Activated CD4-positive, alpha-beta memory T cell treated with anti-CD3 and anti-CD28 coated beads for 36 hours (primary cell): ENCODE measurements around the gene CATSPERD. TPM values are rescaled to one million over a fixed set of nuclear protein-coding genes. Genes with fewer than 3 reads are reported as not detected.
"Not testable (repeated sequence)": the region's sequence is repeated elsewhere in the genome, so short reads cannot be mapped to it uniquely, and the experiment has no call there.

Source experiments
- CTCF ChIA-PET: fragments of 350-600 bp; sonication (Branson Sonifier 250); formaldehyde crosslinking; loops from one replicate; lab custom pipeline; 2021; ENCODE audit warnings: antibody characterized with exemption, inconsistent platforms; lab: Charles Lee
- POLR2A ChIA-PET: fragments of 350-600 bp; sonication (Branson Sonifier 250); formaldehyde crosslinking; loops from one replicate; lab custom pipeline; 2021; ENCODE audit warnings: antibody characterized with exemption; lab: Charles Lee
- DNase-seq: peaks from one replicate; pipeline ENCODE4 v3.0.0-alpha.2; 2020
- H3K27ac Mint-ChIP-seq: one replicate; pipeline ENCODE4 v1.8.0; 2021; ENCODE audit warnings: mixed read lengths
- H3K27me3 Mint-ChIP-seq: one replicate; pipeline ENCODE4 v1.8.0; 2021; ENCODE audit warnings: mixed read lengths
- H3K36me3 Mint-ChIP-seq: one replicate; pipeline ENCODE4 v1.8.0; 2021; ENCODE audit warnings: mixed read lengths
- H3K4me1 Mint-ChIP-seq: one replicate; pipeline ENCODE4 v1.8.0; 2021; ENCODE audit warnings: low read depth, mixed read lengths
- H3K4me3 Mint-ChIP-seq: one replicate; pipeline ENCODE4 v1.8.0; 2021; ENCODE audit warnings: mild to moderate bottlenecking, mixed read lengths
- H3K9me3 Mint-ChIP-seq: one replicate; pipeline ENCODE4 v1.8.0; 2021; ENCODE audit warnings: mixed read lengths
- intact Hi-C: fragments of 100-400 bp; cut with micrococcal nuclease; formaldehyde crosslinking; loops from one replicate; pipeline ENCODE4 v1.15.1; 2023
- total RNA-seq, 2 experiments: library from RNA; stranded (reverse); gene quantifications; one replicate each; pipeline ENCODE4 v1.2.3, GENCODE V29; 2021

Gene CATSPERD
- total RNA-seq, 2 experiments from 2014 or later = not detected

DNA sequence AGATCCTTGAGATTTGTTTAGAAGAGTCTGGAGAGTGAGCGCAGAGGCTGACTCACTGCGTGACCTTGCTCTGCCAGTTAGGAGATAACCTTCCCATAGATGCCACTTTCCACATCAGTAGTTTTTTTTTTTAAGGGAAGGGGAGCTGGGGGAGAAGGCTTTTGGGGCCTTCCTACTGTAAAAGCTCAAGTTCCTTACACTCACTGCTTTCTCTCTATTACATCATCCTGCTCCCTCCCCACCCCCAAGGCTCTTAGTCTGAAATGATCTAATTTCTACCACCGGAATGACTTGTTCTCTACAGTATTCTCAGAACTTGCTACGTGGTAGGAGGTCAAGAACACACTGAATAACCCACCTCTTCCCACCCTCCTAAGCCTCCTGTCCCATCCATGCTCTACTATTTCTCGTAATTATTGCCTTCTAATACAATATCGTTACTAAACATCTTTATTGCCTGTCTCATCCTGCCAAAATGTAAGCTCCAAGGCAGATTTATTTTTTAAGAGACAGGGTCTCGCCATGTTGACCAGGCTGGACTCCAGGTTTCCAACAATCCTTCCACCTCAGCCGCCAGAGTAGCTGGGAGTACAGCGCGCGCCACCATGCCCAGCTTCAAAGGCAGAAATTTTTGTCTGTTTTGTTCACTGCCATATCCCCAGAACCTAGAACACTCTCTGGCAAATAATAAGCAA lies 1.7 kb upstream of the CATSPERD start:
- Mint-ChIP-seq H3K27ac (peak overlapping the region; percentile 99), H3K36me3 (peaks cover 33% of the 10 kb centered on the region), H3K9me3 (no peaks in the 10 kb centered on the region), H3K4me1 (peaks cover 30% of the 10 kb centered on the region), H3K4me3 (peak overlapping the region; percentile 95), H3K27me3 (no peaks in the 10 kb centered on the region)
- CTCF ChIA-PET = interaction anchor here (0.5 to 6.1 kb wide), 6 partner anchors 30 to 1248 kb away, joined by 3 to 103 read pairs (median 4); partner anchors contain the start of genes DUS3L and RPL36
- intact Hi-C loops = loop anchor here (1.0 kb wide), 3 partner anchors 28 to 235 kb away; partner anchors contain the start of genes RPL36 and VMAC
- DNase-seq = peak; percentile 82
- POLR2A ChIA-PET = interaction anchor here (0.6 to 4.7 kb wide), 15 partner anchors 9 to 747 kb away, joined by 3 to 70 read pairs (median 6); partner anchors contain the start of genes DUS3L, NDUFA11, RPL36 and SAFB

DNA sequence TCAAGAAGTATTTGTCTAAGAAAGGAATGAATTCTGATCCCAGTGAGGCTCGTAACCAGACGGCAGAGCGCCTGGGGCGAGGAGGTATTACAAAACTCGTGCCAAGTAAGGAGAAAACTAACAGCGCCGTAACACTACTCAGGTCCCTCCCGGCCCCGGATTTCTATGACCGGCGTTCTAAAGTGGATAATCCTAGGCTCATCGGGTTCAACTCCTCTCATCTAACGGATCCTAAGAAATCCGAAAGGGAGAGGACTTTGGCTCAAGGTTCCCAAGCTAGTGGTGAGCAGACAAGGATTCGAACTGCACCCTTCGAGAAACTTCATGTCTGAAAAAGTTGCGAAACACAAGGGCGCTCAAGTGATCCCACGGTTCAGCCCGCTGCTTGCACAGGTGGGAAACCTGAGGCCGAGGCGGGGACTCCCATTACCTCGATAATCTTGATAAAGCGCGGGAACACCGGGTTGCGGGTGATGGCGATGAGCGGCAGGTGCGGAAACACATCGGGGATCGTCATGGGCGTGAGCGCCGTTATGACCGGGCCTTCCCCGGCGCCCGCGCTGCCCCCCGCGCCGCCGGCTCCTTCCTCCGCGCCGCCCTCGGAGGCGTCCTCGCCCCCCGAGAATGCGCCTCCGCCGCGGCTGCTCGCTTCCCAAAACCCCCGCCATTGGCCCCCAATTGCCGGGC lies 1.0 kb upstream of the CATSPERD start:
- Mint-ChIP-seq H3K4me1 (peaks cover 30% of the 10 kb centered on the region), H3K27ac (peak overlapping the region; percentile 99), H3K4me3 (peak overlapping the region; percentile 95), H3K27me3 (no peaks in the 10 kb centered on the region), H3K9me3 (no peaks in the 10 kb centered on the region), H3K36me3 (peaks cover 29% of the 10 kb centered on the region)
- peak; percentile 59 for DNase-seq
- intact Hi-C loops = no loop called here
- ChIA-PET POLR2A (interaction anchor here (0.6 to 4.7 kb wide), 12 partner anchors 12 to 748 kb away, joined by 3 to 70 read pairs (median 7); partner anchors contain the start of genes DUS3L, NDUFA11, RPL36 and SAFB), CTCF (interaction anchor here (0.6 to 6.1 kb wide), 6 partner anchors 21 to 1249 kb away, joined by 3 to 103 read pairs (median 6); partner anchors contain the start of genes NRTN, RPL36 and SAFB)

DNA sequence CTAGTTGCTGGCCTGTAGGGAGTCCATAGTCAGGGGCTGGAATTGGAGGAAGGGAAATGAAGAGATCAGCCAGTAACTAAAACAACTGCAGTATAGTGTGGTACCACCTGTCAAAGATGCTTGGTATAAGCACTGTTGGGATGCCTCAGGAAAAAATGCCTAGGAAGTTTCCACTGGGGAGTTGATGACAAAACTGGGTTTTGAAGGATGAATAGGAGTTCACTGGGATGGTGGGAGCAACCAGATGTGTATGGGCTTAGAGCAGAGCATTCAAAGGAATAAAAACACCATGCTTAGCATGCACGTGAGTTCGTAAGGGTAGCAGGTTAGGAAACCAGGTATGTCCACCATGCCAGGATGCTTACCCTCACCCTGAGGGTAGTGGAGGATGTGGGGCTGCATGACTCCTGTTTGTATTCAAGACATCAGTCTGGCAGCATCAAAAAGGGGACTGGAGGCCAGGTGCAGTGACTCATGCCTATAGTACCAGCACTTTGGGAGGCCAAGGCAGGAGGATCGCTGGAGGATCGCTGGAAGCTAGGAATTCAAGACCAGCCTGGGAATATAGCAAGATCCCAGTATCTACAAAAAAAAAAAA lies 7.1 kb downstream of the CATSPERD start:
- POLR2A ChIA-PET = no interaction called here
- CTCF ChIA-PET = no interaction called here
- Mint-ChIP-seq H3K9me3 (no peaks in the 10 kb centered on the region), H3K27ac (no peak overlapping the region), H3K36me3 (no peaks in the 10 kb centered on the region), H3K4me1 (no peaks in the 10 kb centered on the region), H3K27me3 (no peaks in the 10 kb centered on the region), H3K4me3 (no peak overlapping the region)
- DNase-seq = no peak
- intact Hi-C loops = no loop called here

DNA sequence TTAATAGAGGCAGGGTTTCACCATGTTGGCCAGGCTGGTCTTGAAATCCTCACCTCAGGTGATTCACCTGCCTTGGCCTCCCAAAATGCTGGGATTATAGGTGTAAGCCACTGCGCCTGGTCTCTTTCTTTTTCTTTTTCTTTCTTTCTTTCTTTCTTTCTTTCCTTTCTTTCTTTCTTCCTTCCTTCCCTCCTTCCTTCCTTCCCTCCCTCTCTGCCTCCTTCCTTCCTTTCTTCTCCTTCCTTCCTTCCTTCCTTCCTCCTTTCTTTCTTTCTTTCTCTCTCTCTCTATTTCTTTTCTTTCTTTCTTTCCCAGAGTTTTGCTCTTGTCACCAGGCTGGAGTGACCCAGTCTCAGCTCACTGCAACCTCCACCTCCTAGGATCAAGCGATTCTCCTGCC lies 12.7 kb downstream of the CATSPERD start:
- H3K36me3 Mint-ChIP-seq, H3K4me3 Mint-ChIP-seq, CTCF ChIA-PET, POLR2A ChIA-PET, H3K27me3 Mint-ChIP-seq, DNase-seq, H3K4me1 Mint-ChIP-seq, H3K27ac Mint-ChIP-seq, H3K9me3 Mint-ChIP-seq, intact Hi-C loops: not testable (repeated sequence)

DNA sequence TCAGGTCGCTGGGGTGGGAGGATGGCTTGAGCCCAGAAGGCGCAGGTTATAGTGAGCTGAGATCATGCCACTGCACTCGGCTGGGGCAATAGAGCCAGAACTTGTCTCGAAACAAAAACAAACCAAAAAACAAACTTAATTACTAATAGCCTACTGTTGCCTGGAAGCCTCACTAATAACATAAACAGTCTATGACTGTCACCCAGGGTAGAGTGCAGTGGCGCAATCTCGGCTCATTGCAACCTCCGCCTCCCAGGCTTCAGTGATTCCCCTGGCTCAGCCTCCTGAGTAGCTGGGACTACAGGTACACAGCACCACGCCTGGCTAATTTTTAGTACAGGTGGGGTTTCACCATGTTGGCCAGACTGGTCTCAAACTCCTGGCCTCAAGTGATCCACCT lies 18.0 kb downstream of the CATSPERD start:
- no peaks in the 10 kb centered on the region for H3K27me3 Mint-ChIP-seq
- no peaks in the 10 kb centered on the region for H3K4me1 Mint-ChIP-seq
- ChIA-PET CTCF (no interaction called here), POLR2A (no interaction called here)
- no peak overlapping the region for H3K4me3 Mint-ChIP-seq
- no peaks in the 10 kb centered on the region for H3K36me3 Mint-ChIP-seq
- intact Hi-C loops = no loop called here
- no peaks in the 10 kb centered on the region for H3K9me3 Mint-ChIP-seq
- H3K27ac Mint-ChIP-seq = no peak overlapping the region
- no peak for DNase-seq

DNA sequence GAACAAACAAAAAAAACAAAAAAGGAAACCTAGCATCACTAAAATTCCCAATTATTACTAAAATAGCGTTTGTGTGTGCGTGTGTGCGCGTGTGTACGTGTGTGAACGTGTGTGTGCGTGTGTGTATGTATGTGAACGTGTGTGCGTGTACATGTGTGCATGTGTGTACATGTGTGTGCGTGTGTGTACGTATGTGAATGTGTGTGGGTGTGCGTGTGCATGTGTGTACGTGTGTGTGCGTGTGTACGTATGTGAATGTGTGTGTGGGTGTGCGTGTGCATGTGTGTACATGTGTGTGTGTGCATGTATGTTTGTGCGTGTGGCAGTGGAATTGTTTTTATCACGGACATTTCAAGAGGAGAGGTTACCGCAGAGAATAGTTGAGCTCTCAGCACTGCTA lies 21.6 kb downstream of the CATSPERD start:
- POLR2A ChIA-PET = no interaction called here
- intact Hi-C loops = no loop called here
- Mint-ChIP-seq H3K36me3 (no peaks in the 10 kb centered on the region), H3K27me3 (no peaks in the 10 kb centered on the region), H3K4me1 (no peaks in the 10 kb centered on the region), H3K27ac (no peak overlapping the region), H3K4me3 (no peak overlapping the region), H3K9me3 (no peaks in the 10 kb centered on the region)
- CTCF ChIA-PET = interaction anchor here (0.6 kb wide), 1 partner anchor 18 kb away, joined by 3 read pairs; no protein-coding TSS in a partner anchor
- no peak for DNase-seq

DNA sequence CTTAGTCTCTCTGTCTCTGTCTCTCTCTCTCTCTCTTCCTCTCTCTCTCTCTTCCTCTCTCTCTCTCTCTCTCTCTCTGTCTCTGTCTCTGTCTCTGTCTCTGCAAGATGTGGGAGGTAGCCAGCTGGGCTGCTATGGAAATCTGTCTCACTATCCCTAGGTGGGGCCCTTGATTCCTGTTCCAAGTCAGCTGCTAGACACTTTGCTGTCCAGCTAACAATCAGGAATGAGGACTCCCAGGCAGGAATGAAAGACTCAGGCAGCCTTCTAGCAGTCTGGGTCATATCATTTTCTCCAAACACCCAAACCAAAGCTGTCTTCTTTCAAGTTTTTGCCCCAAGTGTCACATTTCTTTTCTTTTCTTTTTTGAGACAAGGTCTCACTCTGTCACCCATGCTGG lies 23.2 kb downstream of the CATSPERD start:
- no peak overlapping the region for H3K4me3 Mint-ChIP-seq
- H3K9me3 Mint-ChIP-seq = no peaks in the 10 kb centered on the region
- H3K27ac Mint-ChIP-seq = no peak overlapping the region
- H3K4me1 Mint-ChIP-seq = no peaks in the 10 kb centered on the region
- H3K27me3 Mint-ChIP-seq = peaks cover 2% of the 10 kb centered on the region
- H3K36me3 Mint-ChIP-seq = no peaks in the 10 kb centered on the region
- ChIA-PET CTCF (no interaction called here), POLR2A (no interaction called here)
- no peak for DNase-seq
- intact Hi-C loops = no loop called here

DNA sequence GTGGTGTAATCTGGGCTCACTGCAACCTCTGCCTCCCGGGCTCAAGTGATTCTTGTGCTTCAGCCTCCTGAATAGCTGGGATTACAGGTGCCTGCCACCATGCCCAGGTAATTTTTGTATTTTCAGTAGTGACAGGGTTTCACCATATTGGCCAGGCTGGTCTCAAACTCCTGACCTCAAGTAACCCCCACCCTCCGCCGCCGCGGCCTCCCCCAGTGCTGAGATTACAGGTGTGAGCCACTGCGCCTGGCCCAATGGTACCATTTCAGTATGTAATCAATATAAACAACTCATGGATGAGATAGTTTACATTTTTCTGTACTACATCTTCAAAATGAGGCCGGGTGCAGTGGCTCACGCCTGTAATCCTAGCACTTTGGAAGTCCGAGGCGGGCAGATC lies 24.6 kb downstream of the CATSPERD start:
- CTCF ChIA-PET, H3K27me3 Mint-ChIP-seq, H3K9me3 Mint-ChIP-seq: not testable (repeated sequence)

DNA sequence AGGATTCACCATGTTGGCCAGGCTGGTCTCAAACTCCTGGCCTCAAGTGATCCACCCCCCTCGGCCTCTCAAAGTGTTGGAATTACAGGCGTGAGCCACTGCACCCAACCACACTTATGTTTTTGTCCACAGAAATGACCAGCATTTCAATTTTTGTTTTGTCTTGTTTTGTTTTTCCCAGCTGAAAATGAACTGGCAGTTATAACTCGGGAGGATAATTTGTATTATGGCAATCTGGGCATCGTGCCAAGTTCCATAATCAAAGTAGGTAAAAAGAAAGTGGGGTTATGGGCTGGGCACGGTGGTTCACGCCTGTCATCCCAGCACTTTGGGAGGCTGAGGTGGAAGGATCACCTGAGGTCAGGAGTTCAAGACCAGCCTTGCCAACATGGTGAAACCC lies 28.5 kb downstream of the CATSPERD start:
- H3K27ac Mint-ChIP-seq, H3K9me3 Mint-ChIP-seq, H3K27me3 Mint-ChIP-seq, H3K4me1 Mint-ChIP-seq, H3K4me3 Mint-ChIP-seq, H3K36me3 Mint-ChIP-seq, intact Hi-C loops, DNase-seq, POLR2A ChIA-PET: not testable (repeated sequence)
- CTCF ChIA-PET = interaction anchor here (0.6 to 0.7 kb wide), 2 partner anchors 299 to 1000 kb away, joined by 4 read pairs; no protein-coding TSS in a partner anchor

More for the DNA sequence above, 24.6 kb downstream of the CATSPERD start:
- H3K4me3 Mint-ChIP-seq, H3K4me1 Mint-ChIP-seq, H3K36me3 Mint-ChIP-seq, H3K27ac Mint-ChIP-seq, DNase-seq, POLR2A ChIA-PET, intact Hi-C loops: not testable (repeated sequence)

DNA sequence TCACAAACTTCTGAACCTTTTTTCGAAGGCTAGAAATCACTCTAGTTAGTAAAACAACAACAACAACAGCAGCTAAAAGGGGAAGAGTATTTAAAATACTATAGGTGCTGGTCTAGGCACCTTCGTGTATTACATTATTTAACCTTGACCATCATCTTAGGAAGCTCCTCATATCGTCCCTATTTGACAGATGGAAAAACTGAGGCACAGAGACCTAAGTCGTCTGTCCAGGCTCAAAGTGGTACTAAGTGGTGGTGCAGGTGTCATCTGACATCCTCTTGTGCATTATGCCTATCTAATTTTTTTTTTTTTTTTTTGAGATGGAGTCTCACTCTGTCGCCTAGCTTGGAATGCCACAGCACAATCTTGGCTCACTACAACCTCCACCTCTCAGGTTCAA lies 29.1 kb downstream of the CATSPERD start:
- intact Hi-C loops = no loop called here
- CTCF ChIA-PET = no interaction called here
- Mint-ChIP-seq H3K4me3 (no peak overlapping the region), H3K27me3 (peaks cover 5% of the 10 kb centered on the region), H3K9me3 (no peaks in the 10 kb centered on the region), H3K36me3 (no peaks in the 10 kb centered on the region), H3K4me1 (no peaks in the 10 kb centered on the region), H3K27ac (no peak overlapping the region)
- DNase-seq = no peak
- POLR2A ChIA-PET = no interaction called here

DNA sequence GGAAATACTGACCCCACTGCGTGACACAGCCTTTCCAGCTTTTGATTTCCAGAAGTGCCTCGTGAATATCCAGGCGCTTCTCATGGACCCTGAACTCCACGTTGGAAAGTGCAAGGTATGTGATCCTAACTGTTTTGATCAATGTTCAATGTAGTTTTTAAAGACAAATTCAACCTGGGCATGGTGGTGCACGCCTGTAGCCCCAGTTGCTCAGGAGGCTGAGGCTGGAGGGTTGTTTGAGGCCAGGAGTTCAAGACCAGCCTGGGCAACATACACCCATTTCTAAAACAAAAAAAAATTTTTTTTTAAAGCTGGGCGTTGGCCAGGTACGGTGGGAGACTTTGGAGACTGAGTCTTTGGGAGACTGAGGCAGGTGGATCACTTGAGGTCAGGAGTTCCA lies 31.3 kb downstream of the CATSPERD start:
- intact Hi-C loops = no loop called here
- Mint-ChIP-seq H3K9me3 (no peaks in the 10 kb centered on the region), H3K36me3 (no peaks in the 10 kb centered on the region), H3K27me3 (peaks cover 5% of the 10 kb centered on the region), H3K4me3 (no peak overlapping the region), H3K27ac (no peak overlapping the region), H3K4me1 (no peaks in the 10 kb centered on the region)
- DNase-seq = no peak
- CTCF ChIA-PET = no interaction called here
- POLR2A ChIA-PET = no interaction called here

DNA sequence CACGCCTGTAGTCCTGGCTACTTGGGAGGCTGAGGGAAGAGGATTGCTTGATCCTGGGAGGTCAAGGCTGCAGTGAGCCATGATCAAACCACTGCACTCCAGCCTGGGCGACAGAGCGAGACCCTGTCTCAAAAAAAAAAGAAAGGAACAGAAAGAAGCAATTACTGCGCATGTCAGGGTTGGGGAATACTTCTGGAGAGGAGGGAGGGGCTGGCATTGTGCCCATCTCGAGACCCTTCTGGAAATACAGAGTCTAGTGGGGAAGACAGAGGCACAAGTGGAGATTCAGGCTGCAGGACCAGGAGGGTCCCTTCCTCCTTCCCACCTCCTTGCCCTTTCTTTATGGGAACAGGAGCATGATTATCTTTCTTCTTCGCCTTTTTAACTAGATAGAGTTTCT lies 33.3 kb downstream of the CATSPERD start:
- no peaks in the 10 kb centered on the region for H3K36me3 Mint-ChIP-seq
- intact Hi-C loops = no loop called here
- no peak overlapping the region for H3K4me3 Mint-ChIP-seq
- H3K4me1 Mint-ChIP-seq = no peaks in the 10 kb centered on the region
- DNase-seq = no peak
- POLR2A ChIA-PET = no interaction called here
- no peaks in the 10 kb centered on the region for H3K9me3 Mint-ChIP-seq
- CTCF ChIA-PET = no interaction called here
- peaks cover 4% of the 10 kb centered on the region for H3K27me3 Mint-ChIP-seq
- no peak overlapping the region for H3K27ac Mint-ChIP-seq
